Activated CD4-positive, CD25-positive, alpha-beta regulatory T cell treated with anti-CD3 and anti-CD28 coated beads, Interleukin-2, amount 50 U/mL, for 16 hours (primary cell): ENCODE data around the gene BEAN1.
"Not testable (repeated sequence)": the region's sequence is repeated elsewhere in the genome, so short reads cannot be mapped to it uniquely, and the experiment has no call there.

Experiments used
- DNase-seq: peaks from one replicate; pipeline ENCODE4 v3.0.0-alpha.2; 2020; ENCODE audit warnings: low read depth, low spot score

Gene BEAN1

GRCh38 chr16:66441586-66442375 lies 14.7 kb downstream of the BEAN1 start:
- DNase-seq, result no peak

- DNase-seq, result no peak
Observed at GRCh38 chr16:66442502-66443268, 15.6 kb downstream of the BEAN1 start.

- DNase-seq, result no peak
Observed at GRCh38 chr16:66443269-66443652, 16.2 kb downstream of the BEAN1 start.

- no peak for DNase-seq
Observed at GRCh38 chr16:66444049-66444481, 17.0 kb downstream of the BEAN1 start.

GRCh38 chr16:66446737-66447136 lies 19.6 kb downstream of the BEAN1 start:
- DNase-seq, result no peak

GRCh38 chr16:66447491-66447890 lies 20.4 kb downstream of the BEAN1 start:
- DNase-seq, result no peak

GRCh38 chr16:66451548-66451947 lies 24.5 kb downstream of the BEAN1 start:
- no peak for DNase-seq

- DNase-seq, result not testable (repeated sequence)
Observed at GRCh38 chr16:66453230-66453629, 26.1 kb downstream of the BEAN1 start.

GRCh38 chr16:66454751-66455150 lies 27.7 kb downstream of the BEAN1 start:
- DNase-seq, result no peak

GRCh38 chr16:66455970-66456369 lies 28.9 kb downstream of the BEAN1 start:
- DNase-seq, result no peak

GRCh38 chr16:66457888-66458287 lies 30.8 kb downstream of the BEAN1 start:
- DNase-seq, result no peak

- no peak for DNase-seq
Observed at GRCh38 chr16:66458292-66458691, 31.2 kb downstream of the BEAN1 start.

- no peak for DNase-seq
Observed at GRCh38 chr16:66458853-66459252, 31.8 kb downstream of the BEAN1 start.

- no peak for DNase-seq
Observed at GRCh38 chr16:66459878-66460277, 32.8 kb downstream of the BEAN1 start.

- no peak for DNase-seq
Observed at GRCh38 chr16:66460703-66461102, 33.6 kb downstream of the BEAN1 start.

- DNase-seq, result no peak
Observed at GRCh38 chr16:66462912-66463311, 35.8 kb downstream of the BEAN1 start.

- not testable (repeated sequence) for DNase-seq
Observed at GRCh38 chr16:66465946-66466345, 38.9 kb downstream of the BEAN1 start.

- DNase-seq, result not testable (repeated sequence)
Observed at GRCh38 chr16:66466636-66467035, 39.5 kb downstream of the BEAN1 start.

GRCh38 chr16:66467611-66468010 lies 40.5 kb downstream of the BEAN1 start:
- DNase-seq, result no peak

GRCh38 chr16:66468321-66468965 lies 41.3 kb downstream of the BEAN1 start:
- no peak for DNase-seq

- no peak for DNase-seq
Observed at GRCh38 chr16:66469291-66469946, 42.3 kb downstream of the BEAN1 start.
